Loucy (cell line): Measurements from ENCODE around the gene COA4.

Experiments
- EZH2phosphoT487 ChIP-seq: fragments of 200-600 bp; IDR thresholded peaks from 2 replicates; pipeline ENCODE4 v1.6.1; 2018; ENCODE audit warnings: antibody characterized with exemption, mild to moderate bottlenecking, moderate library complexity, borderline replicate concordance
- TF ChIP-seq, protein P1 (sequence below): fragments of 200-600 bp; sonication (generic); conservative IDR thresholded peaks from 2 replicates; pipeline ENCODE4 v1.5.1; 2014; ENCODE audit warnings: mild to moderate bottlenecking, antibody characterized with exemption, low read length

DNA sequence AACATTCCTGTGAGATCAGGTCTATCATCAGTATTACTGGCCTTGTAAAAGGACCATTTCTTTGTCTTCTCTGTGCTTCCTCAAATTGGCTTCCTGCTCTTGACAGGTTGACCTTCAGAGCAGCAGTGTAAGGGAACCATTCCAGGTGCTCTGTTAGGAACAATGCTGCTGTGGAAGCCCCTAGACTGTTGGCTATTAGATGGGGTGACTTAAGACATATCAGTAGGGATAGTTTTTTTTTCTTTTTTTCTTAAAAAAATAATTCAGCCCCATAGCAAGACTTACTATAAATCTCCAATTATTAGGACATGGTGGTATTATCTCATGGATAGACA is 37.6 kb downstream of the COA4 start:
- TF ChIP-seq, protein P1, sequence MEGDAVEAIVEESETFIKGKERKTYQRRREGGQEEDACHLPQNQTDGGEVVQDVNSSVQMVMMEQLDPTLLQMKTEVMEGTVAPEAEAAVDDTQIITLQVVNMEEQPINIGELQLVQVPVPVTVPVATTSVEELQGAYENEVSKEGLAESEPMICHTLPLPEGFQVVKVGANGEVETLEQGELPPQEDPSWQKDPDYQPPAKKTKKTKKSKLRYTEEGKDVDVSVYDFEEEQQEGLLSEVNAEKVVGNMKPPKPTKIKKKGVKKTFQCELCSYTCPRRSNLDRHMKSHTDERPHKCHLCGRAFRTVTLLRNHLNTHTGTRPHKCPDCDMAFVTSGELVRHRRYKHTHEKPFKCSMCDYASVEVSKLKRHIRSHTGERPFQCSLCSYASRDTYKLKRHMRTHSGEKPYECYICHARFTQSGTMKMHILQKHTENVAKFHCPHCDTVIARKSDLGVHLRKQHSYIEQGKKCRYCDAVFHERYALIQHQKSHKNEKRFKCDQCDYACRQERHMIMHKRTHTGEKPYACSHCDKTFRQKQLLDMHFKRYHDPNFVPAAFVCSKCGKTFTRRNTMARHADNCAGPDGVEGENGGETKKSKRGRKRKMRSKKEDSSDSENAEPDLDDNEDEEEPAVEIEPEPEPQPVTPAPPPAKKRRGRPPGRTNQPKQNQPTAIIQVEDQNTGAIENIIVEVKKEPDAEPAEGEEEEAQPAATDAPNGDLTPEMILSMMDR, result no peak
- TF ChIP-seq EZH2phosphoT487, result no peak
